H1 (cell line): ENCODE results near the gene AGAP1. TPM values are rescaled to one million over a fixed set of nuclear protein-coding genes. Genes with fewer than 3 reads are reported as not detected.

ENCODE experiments used
- CTCF ChIA-PET: fragments of 300-600 bp; sonication (Branson Sonifier 250); formaldehyde crosslinking; loops from one replicate; lab custom pipeline; 2021; ENCODE audit not compliant: partially characterized antibody; lab: Charles Lee
- POLR2A ChIA-PET: fragments of 300-600 bp; sonication (Branson Sonifier 250); formaldehyde crosslinking; loops from one replicate; lab custom pipeline; 2021; ENCODE audit warnings: inconsistent platforms; ENCODE audit not compliant: partially characterized antibody; lab: Charles Lee
- DNase-seq, 2 experiments: peaks; one replicate each; pipeline versions ENCODE4 v3.0.0 to v3.0.0-alpha.2; 2010 to 2022; ENCODE audit warnings: low spot score in 2 of 2, low read depth in 1 of 2, mixed read lengths in 1 of 2
- FAIRE-seq: peaks from 2 replicates; lab custom pipeline; 2011; peaks lifted over from hg19 to GRCh38; lab: Jason Lieb, UNC
- H2AFZ ChIP-seq: 2 replicates; pipeline ENCODE4 v1.8.1; 2012; ENCODE audit warnings: low read length, inconsistent platforms
- H2AK5ac ChIP-seq: 2 replicates; pipeline ENCODE4 v1.6.1; 2013; ENCODE audit warnings: low read depth, low read length
- H2BK120ac ChIP-seq: replicated peaks from 2 replicates; pipeline ENCODE3; 2013; ENCODE audit warnings: low read depth, low read length, inconsistent platforms
- H2BK12ac ChIP-seq: 2 replicates; pipeline ENCODE4 v1.6.1; 2013; ENCODE audit warnings: low read depth, low read length
- H2BK15ac ChIP-seq: 2 replicates; pipeline ENCODE4 v1.6.1; 2013; ENCODE audit warnings: low read length
- H2BK20ac ChIP-seq: 2 replicates; pipeline ENCODE4 v1.6.1; 2013; ENCODE audit warnings: low read length
- H2BK5ac ChIP-seq: 2 replicates; pipeline ENCODE4 v1.6.1; 2013; ENCODE audit warnings: low read depth, low read length
- H3K14ac ChIP-seq: 2 replicates; pipeline ENCODE4 v1.6.1; 2013; ENCODE audit warnings: inconsistent platforms; ENCODE audit not compliant: insufficient read length
- H3K18ac ChIP-seq: 2 replicates; pipeline ENCODE4 v1.6.1; 2013; ENCODE audit warnings: low read length; ENCODE audit errors: extremely low read depth
- H3K23ac ChIP-seq: 2 replicates; pipeline ENCODE4 v1.6.1; 2013; ENCODE audit warnings: inconsistent platforms; ENCODE audit not compliant: insufficient read length
- H3K23me2 ChIP-seq: 2 replicates; pipeline ENCODE4 v1.6.1; 2013; ENCODE audit warnings: low read depth, low read length
- H3K27ac ChIP-seq: 2 replicates; pipeline ENCODE4 v1.6.1; 2011; ENCODE audit warnings: low read depth, low read length, inconsistent platforms
- H3K27me3 ChIP-seq, 4 experiments: replicated peaks in 1 of 4; 1 replicate in 1 of 4; 2 replicates in 3 of 4; pipeline versions ENCODE4 v1.6.1 to v1.8.1; 2011 to 2013; ENCODE audit warnings: low read length in 3 of 4, mild to moderate bottlenecking in 3 of 4, inconsistent platforms in 2 of 4, mixed read lengths in 2 of 4, moderate library complexity in 1 of 4; ENCODE audit not compliant: control insufficient read depth in 3 of 4, insufficient read depth in 3 of 4; ENCODE audit errors: extremely low read depth in 1 of 4
- H3K36me3 ChIP-seq, 4 experiments: 2 replicates each; pipeline versions ENCODE4 v1.6.1 to v1.8.1; 2011 to 2013; ENCODE audit warnings: mild to moderate bottlenecking in 4 of 4, low read length in 3 of 4, moderate library complexity in 2 of 4, control low read depth in 1 of 4, inconsistent platforms in 1 of 4; ENCODE audit not compliant: insufficient read depth in 4 of 4, control insufficient read depth in 2 of 4
- H3K4ac ChIP-seq: replicated peaks from 2 replicates; pipeline ENCODE3; 2013; ENCODE audit warnings: low read length, low read depth, mixed read lengths, inconsistent platforms; ENCODE audit not compliant: insufficient read length
- H3K4me1 ChIP-seq, 4 experiments: replicated peaks in 1 of 4; 1 replicate in 1 of 4; 2 replicates in 3 of 4; pipeline versions ENCODE4 v1.6.1 to v1.8.1; 2011 to 2013; ENCODE audit warnings: low read length in 3 of 4, inconsistent platforms in 2 of 4, mixed read lengths in 1 of 4; ENCODE audit not compliant: insufficient read depth in 4 of 4, control insufficient read depth in 3 of 4
- H3K4me2 ChIP-seq, 2 experiments: 2 replicates each; pipeline versions ENCODE4 v1.6.1 to v1.8.1; 2011 to 2013; ENCODE audit warnings: low read depth in 2 of 2, low read length in 2 of 2, control low read depth in 1 of 2, inconsistent platforms in 1 of 2, mild to moderate bottlenecking in 1 of 2; ENCODE audit not compliant: insufficient read depth in 1 of 2
- H3K4me3 ChIP-seq, 4 experiments: fragments of 200-600, 300-600 bp in 1 of 4; sonication (generic), shearing (Covaris generic), sonication (Bioruptor Twin) in 1 of 4; 2 replicates each; pipeline versions ENCODE4 v1.5.1 to v1.8.1; 2011 to 2016; ENCODE audit warnings: low read length in 4 of 4, low read depth in 3 of 4, control low read depth in 2 of 4, inconsistent platforms in 2 of 4, mild to moderate bottlenecking in 2 of 4, mixed read lengths in 1 of 4, moderate library complexity in 1 of 4; ENCODE audit not compliant: insufficient read depth in 2 of 4; ENCODE audit errors: extremely low read depth in 1 of 4
- H3K56ac ChIP-seq: replicated peaks from 2 replicates; pipeline ENCODE3; 2013; ENCODE audit warnings: low read depth, mild to moderate bottlenecking, mixed read lengths, low read length, inconsistent platforms; ENCODE audit not compliant: insufficient read length
- H3K79me1 ChIP-seq: 2 replicates; pipeline ENCODE4 v1.6.1; 2013; ENCODE audit warnings: low read depth, low read length, control low read depth
- H3K79me2 ChIP-seq, 2 experiments: 2 replicates each; pipeline versions ENCODE4 v1.6.1 to v1.8.1; 2012 to 2013; ENCODE audit warnings: low read length in 2 of 2, mild to moderate bottlenecking in 2 of 2, inconsistent platforms in 1 of 2; ENCODE audit not compliant: insufficient read depth in 2 of 2, control insufficient read depth in 1 of 2
- H3K9ac ChIP-seq, 4 experiments: replicated peaks in 1 of 4; 1 replicate in 1 of 4; 2 replicates in 3 of 4; pipeline versions ENCODE4 v1.6.1 to v1.8.1; 2011 to 2013; ENCODE audit warnings: low read depth in 3 of 4, low read length in 3 of 4, control low read depth in 2 of 4, mild to moderate bottlenecking in 2 of 4, moderate library complexity in 2 of 4, inconsistent platforms in 1 of 4; ENCODE audit errors: extremely low read depth in 1 of 4
- H3K9me3 ChIP-seq, 2 experiments: 2 replicates each; pipeline versions ENCODE4 v1.6.1 to v1.8.1; 2012 to 2013; ENCODE audit warnings: mild to moderate bottlenecking in 2 of 2, moderate library complexity in 2 of 2, control low read depth in 1 of 2, inconsistent platforms in 1 of 2, low read depth in 1 of 2, low read length in 1 of 2, mixed read lengths in 1 of 2; ENCODE audit not compliant: insufficient read depth in 2 of 2
- H4K20me1 ChIP-seq, 2 experiments: replicated peaks in 1 of 2; 2 replicates each; pipeline versions ENCODE3 to v1.8.1; 2011 to 2013; ENCODE audit warnings: inconsistent platforms in 2 of 2, low read length in 2 of 2, mild to moderate bottlenecking in 1 of 2; ENCODE audit not compliant: insufficient read depth in 2 of 2, control insufficient read depth in 1 of 2
- H4K5ac ChIP-seq: 2 replicates; pipeline ENCODE4 v1.6.1; 2013; ENCODE audit warnings: low read length, low read depth, mixed read lengths, inconsistent platforms; ENCODE audit not compliant: insufficient read length
- H4K8ac ChIP-seq: 2 replicates; pipeline ENCODE4 v1.8.0; 2013; ENCODE audit warnings: mild to moderate bottlenecking, moderate library complexity, low read length, inconsistent platforms; ENCODE audit not compliant: insufficient read depth; ENCODE audit errors: extremely low read depth
- H4K91ac ChIP-seq: replicated peaks from 2 replicates; pipeline ENCODE3; 2013; ENCODE audit warnings: low read length, mixed read lengths, inconsistent platforms; ENCODE audit not compliant: insufficient read length
- BACH1 ChIP-seq: IDR thresholded peaks from 2 replicates; pipeline ENCODE4 v1.6.1; 2012; ENCODE audit warnings: low read length, improper control_type of control experiment
- CEBPB ChIP-seq: IDR thresholded peaks from 2 replicates; pipeline ENCODE4 v1.6.1; 2012; ENCODE audit warnings: low read depth, low read length
- KDM5A ChIP-seq: fragments of 200-600 bp; IDR thresholded peaks from 2 replicates; pipeline ENCODE4 v1.7.1; 2012; ENCODE audit warnings: mild to moderate bottlenecking, low read length, inconsistent platforms, mixed read lengths
- RNF2 ChIP-seq: fragments of 200-900, 300-1000 bp; sonication (generic); IDR thresholded peaks from 2 replicates; pipeline ENCODE4 v1.7.1; 2016; ENCODE audit warnings: borderline replicate concordance, low read depth, mild to moderate bottlenecking, antibody characterized with exemption, low read length; ENCODE audit not compliant: poor library complexity, severe bottlenecking; ENCODE audit errors: missing control alignments
- WGBS, 2 experiments: shearing (Covaris generic) in 1 of 2; methylation state at CpG; one replicate each; pipeline versions ENCODE4 v1.1.6 to v1.1.7; 2013 to 2015; ENCODE audit warnings: low lambda C conversion rate in 2 of 2, mixed read lengths in 2 of 2, inconsistent platforms in 1 of 2, low coverage in 1 of 2, missing lambda C conversion rate in 1 of 2; ENCODE audit not compliant: insufficient replicate concordance in 2 of 2, insufficient coverage in 1 of 2, insufficient read length in 1 of 2; ENCODE audit errors: extremely low coverage in 1 of 2, missing lambda C conversion rate in 1 of 2; 5-methylcytosine and 5-hydroxymethylcytosine counted together
- polyA plus RNA-seq, 7 experiments: library from polyadenylated mRNA; depleted of rRNA in 3 of 7; stranded (reverse) in 5 of 7; unstranded in 2 of 7; fragments of >200 nt in 5 of 7; fragments of 200-250 nt in 2 of 7; gene quantifications; 1 replicate in 5 of 7; 2 replicates in 1 of 7; 4 replicates in 1 of 7; pipeline versions ENCODE4 v1.2.1 to v1.2.3, GENCODE V29; 2011 to 2013; ENCODE audit warnings: missing spikeins in 2 of 7, mixed read lengths in 2 of 7
- total RNA-seq: library from RNA; stranded (reverse); fragmentation: NEBNext Ultra II Directional; extraction: Animal tissue kit (Norgen Biotek cat#: 25700); gene quantifications from 2 replicates; pipeline ENCODE4 v1.2.1, GENCODE V29; 2021

AGAP1 gene
- total and polyA plus RNA-seq, 2 of the 8 experiments (the other 6 are each of a cell fraction or from before 2014, with no cell fraction given): 18.1 to 39.4 TPM

DNA sequence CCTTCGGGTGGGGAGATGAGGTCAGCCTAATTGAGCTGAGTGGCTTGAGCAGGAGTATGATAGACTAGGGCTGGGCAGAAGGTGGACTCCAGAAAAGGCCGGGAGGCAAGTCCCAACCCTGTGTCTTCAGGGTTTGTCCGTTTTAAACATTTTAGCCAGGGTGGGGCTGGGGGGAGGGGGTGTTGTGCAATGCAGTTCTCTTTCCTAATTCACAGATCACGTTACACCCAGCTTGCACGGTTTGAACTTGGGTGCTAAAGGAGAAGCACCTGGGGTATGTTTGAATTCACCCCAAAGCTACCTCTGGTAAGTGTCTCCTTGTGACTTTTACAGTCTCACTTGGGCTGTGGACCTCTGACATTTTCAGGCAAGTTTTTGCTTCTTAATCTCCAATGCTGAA lies 233.3 kb downstream of the AGAP1 start:
- Histone ChIP-seq H3K36me3 (no peaks in the 10 kb centered on the region), H3K4me3 (no peak overlapping the region), H2BK120ac (no peak overlapping the region), H2AFZ (no peak overlapping the region), H3K18ac (no peak overlapping the region), H2AK5ac (no peak overlapping the region), H3K9ac (no peak overlapping the region), H4K91ac (no peak overlapping the region), H3K27ac (no peak overlapping the region), H3K79me2 (no peaks in the 10 kb centered on the region; a peak in 2 of 4 replicates), H4K20me1 (peaks cover 5 to 9% of the 10 kb centered on the region in 2 experiments), H2BK15ac (no peak overlapping the region), H3K79me1 (peaks cover 4% of the 10 kb centered on the region; the same call in 1 of the 2 replicates), H3K4me1 (peaks cover 0 to 2% (median under 1%) of the 10 kb centered on the region in 4 experiments; a peak in 3 of 7 replicates), H2BK12ac (no peak overlapping the region), H3K23me2 (no peaks in the 10 kb centered on the region), H3K9me3 (no peaks in the 10 kb centered on the region), H3K4ac (no peak overlapping the region), H3K23ac (no peak overlapping the region), H3K27me3 (no peaks in the 10 kb centered on the region), H4K8ac (no peak overlapping the region), H2BK5ac (no peak overlapping the region), H4K5ac (no peak overlapping the region), H3K14ac (no peak overlapping the region), H3K56ac (no peak overlapping the region), H3K4me2 (no peak overlapping the region), H2BK20ac (no peak overlapping the region)
- DNase-seq (no peak), FAIRE-seq (no peak)
- 79% methylated on average over 4 of the region's 5 CpGs; no CpG with 5 or more reads in 1 of the 2 experiments for WGBS, 2 experiments
- ChIA-PET CTCF (interaction anchor here (0.8 to 2.5 kb wide), 10 partner anchors 9 to 132 kb away, joined by 3 to 11 read pairs (median 4); no protein-coding TSS in a partner anchor), POLR2A (no interaction called here)
- no peak for TF ChIP-seq RNF2
- TF ChIP-seq KDM5A: no peak
- TF ChIP-seq CEBPB: 0 out of 2 replicates have a peak, but pooled peaks have one; percentile 10
- TF ChIP-seq BACH1: no peak
